HG03558 (cell line): ENCODE results near the gene SEC61A1.

Experiments
- ATAC-seq: cut with Tn5 transposase; IDR thresholded peaks from one replicate; pipeline ENCODE4 v1.9.1; 2021; ENCODE audit warnings: moderate number of reproducible peaks; ENCODE audit not compliant: unreplicated experiment; ENCODE audit errors: extremely low read depth

SEC61A1 gene

DNA sequence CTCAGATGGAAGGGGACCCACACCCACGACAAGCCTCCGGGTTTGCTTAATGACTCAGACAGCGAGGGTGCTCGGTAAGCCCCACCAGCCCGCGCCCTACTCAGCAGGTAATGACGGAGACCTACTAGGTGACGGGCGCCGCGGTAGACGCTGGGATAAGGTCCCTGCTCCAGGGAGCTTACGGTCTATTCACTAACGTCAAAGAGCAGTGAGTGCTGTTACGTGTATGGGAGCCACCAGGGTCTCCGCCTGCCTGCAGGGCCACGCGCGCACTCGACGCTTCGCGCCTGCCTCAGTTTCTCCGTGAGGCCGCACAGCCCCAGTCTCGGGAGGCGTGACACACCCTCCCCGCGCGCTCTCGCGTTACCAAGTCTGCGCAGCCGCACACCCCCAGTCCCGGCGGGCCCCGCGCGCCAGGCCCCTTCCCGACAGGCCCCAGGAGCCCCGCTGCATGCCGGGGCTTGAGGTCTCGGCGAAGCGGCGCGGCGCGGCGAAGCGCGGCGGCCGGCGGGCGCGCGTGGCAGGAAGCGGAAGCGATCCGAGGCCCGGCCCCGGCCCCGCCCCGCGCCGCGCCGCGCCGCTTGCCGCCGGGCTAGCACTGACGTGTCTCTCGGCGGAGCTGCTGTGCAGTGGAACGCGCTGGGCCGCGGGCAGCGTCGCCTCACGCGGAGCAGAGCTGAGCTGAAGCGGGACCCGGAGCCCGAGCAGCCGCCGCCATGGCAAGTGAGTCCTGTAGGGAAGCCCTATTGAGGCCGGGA is at the start of gene SEC61A1:
TSS of gene SEC61A1 (plus strand) at position 601 of the 758 bp plus-strand sequence. CDS start at position 717, 116 bp downstream.
- peak; percentile 82 for ATAC-seq

DNA sequence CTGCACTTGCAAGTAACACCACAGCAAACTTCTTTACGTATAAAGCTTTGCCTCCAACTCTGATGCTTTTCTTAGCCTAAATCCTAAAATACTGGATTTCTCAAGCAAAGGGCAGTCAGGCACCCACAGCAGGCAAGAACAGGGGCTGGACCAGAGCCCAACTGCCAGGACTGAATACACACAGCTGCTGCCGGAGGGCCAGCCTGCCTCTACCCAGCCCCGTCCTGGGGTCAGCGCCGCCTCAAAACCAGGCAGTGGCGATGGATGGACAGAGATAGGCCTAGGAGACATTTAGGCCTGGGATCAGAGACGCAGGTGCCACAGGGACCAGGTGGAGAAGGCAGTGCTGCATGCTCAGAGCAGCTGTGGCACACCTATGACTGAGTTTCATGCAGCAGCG is 47.6 kb upstream of the SEC61A1 start:
- ATAC-seq, result no peak

DNA sequence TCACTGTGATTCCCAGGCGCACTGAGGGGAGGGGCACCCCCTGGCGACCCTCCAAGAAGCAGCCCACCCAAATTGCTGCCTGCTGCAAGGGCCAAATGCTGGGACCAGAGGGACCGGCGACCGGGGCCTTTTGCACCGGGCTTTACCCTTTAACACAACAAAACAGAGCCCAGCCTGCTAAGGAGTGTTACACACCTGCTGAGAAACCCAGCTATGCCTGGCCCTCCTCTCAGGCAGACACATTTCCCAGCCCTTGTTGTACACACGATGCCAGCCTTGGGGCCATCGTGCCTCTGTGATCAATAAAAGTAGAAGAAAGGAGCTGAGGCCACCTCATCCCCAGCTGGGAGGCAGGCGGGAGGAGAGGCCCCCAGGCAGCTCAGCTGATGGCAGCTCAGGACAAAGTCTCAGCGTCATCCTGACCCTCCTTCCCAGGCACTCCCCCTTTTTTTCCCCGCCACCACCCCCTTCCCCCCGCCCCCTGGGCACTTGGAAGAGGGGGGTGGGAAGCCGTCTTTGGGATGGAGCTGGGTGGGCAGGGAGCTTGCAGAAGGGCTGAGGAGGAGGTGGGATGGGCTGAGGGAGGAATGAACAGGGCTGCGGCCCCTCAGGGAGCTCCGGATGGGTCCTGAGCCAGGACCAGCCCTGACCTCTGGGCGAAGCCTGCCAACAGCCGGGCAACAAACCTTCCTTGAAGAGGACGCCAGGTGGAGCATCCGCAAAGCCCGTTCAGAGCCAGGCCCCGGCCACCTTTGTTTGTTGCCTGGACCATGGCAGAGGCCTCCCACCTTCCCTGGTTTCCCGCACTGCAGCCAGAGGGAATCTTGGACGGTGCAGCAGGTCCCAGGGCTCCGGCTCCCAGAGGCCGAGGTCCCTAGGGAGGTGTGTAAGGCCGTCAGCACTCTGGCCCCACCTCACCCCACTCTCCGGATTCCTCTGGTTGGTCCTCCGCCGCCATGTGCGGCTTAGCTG is 45.9 kb upstream of the SEC61A1 start:
- no peak for ATAC-seq

DNA sequence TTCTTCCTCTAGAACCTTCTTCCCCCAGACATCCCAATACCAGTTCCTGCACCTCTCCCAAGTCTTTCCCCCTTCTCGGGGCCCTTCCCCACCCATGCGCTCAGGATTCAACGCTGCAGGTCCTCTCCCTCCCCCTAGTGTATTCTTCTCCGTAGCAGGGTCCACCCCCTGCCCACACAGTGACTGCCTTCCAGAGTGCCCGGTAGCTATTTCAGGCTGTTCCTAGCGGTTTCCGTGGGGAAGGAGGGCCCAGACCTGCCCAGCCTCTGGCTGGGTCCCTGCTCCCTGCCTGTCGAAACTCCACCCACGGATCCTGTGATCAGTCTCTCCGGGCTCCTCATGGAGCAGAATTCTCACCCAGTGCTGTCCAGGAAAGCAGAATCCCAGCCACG is 45.2 kb upstream of the SEC61A1 start:
- ATAC-seq, result no peak

DNA sequence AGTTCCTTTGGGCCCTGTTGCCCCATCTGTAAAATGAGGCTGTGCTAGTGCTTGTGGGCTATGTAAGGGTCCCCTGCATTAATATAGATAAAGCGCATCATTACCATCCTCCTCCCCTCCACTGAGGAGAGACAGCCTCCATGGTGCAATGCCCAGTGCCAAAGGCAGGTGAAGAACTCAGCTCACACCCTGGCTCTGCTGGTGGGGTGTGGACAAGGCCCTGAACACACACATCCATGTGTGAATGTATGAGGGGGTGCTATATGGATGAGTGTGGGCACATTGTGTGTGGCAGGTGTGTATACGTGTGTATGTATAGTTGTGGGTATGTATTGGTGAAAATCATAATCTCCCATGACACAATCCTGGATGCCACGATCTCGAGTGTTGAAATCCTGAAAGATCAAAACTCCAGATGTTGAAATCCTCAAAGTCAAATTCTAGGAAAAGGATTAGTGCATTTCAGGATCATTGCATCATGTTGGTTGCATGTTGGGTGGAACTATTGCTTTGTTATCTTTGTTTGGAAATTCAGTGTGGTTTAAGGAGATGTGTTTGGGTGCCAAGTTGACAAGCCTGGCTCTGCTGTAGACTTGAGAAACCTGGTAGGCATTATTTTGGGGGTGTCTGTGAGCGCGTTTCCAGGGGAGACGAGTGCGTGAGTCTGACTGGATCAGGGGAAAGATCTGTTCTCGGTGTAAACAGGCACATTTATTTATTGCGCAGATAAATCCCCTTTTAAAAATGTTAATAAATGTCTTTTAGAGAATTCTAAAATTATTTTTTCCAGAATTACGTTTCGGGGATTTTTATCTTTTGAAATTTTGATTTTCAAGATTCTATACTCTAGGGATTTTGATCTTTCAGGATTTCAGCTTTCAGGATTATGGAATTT is 42.0 kb upstream of the SEC61A1 start:
- ATAC-seq, result no peak

DNA sequence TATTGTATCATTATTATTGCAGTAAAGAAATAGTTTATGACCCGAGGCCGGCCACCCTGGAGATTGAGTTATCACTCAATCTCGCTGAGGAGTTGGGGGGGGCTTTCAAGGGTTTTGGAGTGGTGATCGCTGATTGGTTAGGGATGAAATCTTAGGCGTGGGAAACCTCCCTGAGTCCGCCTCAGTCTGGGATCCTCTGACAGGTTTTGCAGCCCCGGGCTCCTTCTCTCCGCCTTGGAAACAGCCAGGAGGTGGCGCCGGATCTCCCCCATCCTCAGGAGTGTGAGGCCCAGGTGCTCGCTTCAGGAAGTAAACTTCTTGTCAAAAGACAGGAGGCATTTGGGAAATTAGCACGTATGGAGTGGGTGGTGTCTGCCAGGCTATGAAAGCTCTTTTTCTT is 41.1 kb upstream of the SEC61A1 start:
- no peak for ATAC-seq

DNA sequence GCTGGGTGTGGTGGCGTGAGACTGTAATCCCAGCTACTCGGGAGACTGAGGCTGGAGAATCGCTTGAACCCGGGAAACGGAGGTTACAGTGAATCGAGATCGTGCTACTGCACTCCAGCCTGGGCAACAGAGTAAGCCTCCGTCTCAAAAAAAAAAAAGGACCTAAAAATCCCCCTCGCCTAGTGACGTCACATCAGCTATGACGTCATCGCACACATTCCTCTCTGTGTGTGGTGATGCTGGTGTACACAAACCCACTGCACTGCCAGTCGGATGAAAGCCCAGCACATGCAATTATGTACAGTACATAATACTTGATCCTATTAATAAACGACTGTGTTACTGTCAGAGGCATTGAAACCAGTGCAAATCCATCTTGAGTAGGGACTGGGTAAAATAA is 40.2 kb upstream of the SEC61A1 start:
- no peak for ATAC-seq

DNA sequence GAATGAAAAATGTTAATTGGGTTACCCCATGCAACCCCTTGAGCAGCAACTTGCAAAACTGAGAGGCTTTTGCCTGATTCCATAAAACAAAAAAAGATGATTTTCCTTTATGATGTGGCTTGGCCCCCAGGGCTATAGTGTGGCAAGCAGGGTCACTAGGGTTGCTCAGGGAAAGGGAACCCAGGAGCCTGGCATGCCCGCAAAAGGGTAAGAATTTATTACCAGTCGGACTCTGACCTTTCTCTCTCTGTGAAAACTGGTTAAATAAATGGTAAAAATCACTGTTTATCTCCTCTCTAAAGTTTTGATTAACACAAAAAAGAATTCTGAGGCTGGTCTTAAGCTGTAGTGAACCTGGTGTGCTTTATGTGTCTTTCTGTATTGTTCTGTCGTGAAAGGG is 37.7 kb upstream of the SEC61A1 start:
- ATAC-seq, result no peak

DNA sequence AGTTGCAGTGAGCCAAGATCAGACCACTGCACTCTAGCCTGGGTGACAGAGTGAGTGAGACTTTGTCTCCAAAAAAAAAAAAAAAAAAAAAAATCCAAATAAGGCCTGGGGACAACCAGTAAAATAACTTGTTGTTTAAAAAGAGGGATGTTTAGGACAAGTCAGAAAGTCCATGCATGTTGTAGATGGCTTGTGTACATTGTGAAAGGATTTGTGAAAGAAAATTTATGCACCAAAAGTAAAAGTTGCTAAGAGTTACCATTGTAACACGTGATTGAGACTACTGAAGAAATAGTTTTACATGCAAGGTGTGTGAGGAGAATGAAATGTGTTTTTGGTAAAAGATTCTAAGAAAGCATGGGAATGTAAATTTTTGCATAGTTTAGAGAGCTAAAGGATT is 35.7 kb upstream of the SEC61A1 start:
- no peak for ATAC-seq

DNA sequence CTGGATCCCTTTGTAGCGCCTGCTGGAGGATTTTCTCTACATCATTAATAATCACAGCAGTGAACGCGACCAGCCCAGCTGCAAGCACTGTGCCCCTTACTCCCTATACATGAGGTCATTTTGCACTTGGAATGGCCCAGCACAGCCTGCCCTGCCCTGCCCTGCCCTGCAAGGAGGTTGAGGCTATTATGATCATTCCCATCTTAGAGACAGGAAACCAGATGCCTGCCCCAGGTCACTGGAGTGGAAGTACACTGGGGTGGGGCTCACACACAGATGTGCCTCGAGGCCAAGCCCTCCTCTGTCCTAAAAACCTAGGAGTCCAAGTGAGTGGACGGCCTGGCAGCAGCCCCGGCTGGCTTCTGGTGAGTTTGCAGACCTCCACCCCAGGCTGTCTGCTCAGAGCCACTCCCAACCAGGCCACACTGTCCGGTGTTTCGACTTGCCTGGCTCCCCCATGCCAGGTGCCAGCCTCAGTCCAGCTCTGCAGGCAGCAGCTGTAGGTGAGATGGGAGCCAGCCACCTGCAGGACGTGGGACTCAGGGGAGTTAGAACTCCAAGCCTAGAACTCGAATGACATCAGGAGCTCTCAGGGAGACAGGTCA is 30.4 kb upstream of the SEC61A1 start:
- ATAC-seq, result no peak

DNA sequence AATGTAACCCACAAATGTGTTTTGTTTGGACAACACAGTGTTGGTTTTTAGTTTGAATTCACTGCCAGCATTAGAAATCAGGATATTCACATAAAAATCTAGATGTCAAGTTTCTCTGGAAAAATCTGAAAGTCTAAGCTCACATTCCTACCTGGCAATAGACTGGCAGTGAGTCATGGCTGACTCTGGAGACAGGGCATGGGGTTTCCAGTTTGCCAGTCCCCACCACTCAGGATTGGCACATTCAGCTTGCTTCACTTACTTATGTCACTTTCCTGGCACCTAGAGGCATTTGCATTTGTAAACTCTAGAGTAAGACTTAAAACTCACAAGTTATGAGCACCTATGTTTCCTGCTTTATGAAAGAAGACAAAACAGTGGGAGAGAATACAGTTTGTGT is 19.1 kb upstream of the SEC61A1 start:
- no peak for ATAC-seq

DNA sequence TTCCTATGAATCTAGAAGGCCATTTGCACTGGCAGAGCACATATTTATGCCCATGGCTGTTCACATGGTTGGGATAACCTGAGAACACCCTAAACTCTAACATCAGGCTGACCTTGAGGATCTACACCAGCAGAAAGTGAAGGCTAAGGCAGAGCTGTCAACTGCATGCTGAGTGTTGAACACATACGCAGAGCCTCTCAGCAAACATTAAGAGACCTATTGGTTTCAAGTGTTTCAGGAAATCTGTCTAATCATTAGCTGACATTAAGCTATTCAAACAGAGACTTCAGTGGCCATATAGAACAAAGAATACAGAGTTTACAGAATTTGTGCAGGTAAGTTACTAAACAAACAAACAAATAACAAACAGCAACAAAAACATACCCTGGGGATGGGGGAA is 16.1 kb upstream of the SEC61A1 start:
- no peak for ATAC-seq

DNA sequence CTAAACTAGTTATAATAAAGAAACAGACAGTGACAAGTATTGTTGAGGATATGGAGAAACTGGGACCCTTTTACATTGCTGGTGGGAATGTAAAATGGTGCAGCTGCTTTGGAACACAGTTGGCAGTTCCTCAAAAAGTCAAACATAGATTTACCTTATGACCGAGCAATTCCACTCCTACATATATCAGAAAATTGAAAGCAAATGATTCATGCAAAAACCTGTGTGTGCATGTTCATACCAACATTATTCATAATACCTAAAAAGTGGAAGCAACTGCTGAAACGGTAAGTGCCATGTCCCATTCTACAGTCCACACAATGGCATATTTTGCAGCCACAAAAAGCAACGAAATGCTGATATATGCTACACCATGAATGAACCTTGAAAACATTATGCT is 12.2 kb upstream of the SEC61A1 start:
- no peak for ATAC-seq

DNA sequence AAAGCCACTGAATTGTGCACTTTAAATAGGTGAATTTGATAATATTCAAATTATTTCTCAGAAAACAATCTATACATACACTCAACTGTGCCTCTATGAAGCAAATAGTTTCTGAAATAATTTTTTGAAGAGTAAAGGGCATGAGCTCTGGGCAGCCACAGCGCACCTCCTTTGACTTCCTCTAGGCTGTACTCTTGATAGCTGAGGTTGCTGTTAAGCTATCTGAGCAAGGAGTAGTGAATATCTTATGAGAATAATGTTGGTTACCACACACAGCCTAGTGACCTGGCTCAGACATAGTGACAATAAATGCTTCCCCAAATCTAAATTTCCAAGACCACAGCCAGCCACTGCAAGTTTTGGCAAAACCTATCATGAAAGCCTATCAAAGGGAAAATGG is 11.6 kb upstream of the SEC61A1 start:
- ATAC-seq, result no peak

DNA sequence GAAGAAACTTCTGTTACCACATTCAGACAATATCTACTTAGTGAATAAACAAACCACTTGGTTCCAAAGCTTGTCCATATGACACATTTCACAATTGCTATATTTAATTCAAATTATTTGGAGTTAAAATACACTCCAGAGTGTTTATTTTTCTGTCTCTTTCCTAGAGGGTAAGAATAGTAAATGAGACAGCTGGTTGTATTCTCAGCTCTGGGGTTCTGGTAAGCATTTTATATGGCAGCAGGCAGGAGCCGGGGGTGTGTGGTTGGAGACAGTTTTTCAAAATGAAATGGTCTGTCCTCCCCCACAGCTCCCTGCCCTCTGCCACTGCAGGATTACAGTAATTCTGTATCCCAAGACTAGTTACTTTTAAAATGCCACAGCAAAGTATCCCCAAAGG is 10.9 kb upstream of the SEC61A1 start:
- no peak for ATAC-seq

DNA sequence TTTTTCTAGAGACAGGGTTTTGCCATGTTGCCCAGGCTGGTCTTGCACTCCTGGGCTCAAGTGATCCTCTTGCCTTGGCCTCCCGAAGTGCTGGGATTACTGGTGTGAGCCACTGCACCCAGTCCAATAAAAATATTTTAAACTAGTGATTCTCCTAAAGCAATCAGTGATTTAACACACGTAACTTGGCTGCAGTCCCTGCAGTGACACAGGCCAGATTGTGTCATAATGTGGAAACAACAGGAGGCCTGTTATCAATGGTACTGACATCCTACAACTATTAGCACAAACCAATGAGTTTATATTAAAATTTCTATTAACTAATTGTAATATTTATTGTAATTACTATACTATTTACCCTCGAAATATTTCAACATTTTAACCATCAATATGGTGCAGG is 1.6 kb upstream of the SEC61A1 start:
- no peak for ATAC-seq

DNA sequence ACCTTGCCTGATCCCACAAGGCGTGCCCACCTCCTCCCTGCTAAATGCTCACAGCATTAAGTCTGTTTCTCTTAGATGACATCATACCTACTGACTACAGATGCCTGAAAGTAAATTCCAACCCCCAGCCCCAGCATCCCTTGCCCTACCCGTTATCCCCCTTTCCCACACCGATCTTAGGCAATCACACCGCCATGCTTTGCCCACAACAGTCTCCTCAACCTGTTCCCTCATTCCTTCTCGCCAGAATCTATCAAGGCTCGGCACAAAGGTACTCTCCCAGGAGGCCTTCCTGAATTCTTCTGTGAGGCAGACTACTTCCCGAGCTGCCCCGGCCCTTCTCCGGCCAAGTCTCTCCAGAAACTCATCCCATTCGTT is 789 bp upstream of the SEC61A1 start:
- no peak for ATAC-seq

DNA sequence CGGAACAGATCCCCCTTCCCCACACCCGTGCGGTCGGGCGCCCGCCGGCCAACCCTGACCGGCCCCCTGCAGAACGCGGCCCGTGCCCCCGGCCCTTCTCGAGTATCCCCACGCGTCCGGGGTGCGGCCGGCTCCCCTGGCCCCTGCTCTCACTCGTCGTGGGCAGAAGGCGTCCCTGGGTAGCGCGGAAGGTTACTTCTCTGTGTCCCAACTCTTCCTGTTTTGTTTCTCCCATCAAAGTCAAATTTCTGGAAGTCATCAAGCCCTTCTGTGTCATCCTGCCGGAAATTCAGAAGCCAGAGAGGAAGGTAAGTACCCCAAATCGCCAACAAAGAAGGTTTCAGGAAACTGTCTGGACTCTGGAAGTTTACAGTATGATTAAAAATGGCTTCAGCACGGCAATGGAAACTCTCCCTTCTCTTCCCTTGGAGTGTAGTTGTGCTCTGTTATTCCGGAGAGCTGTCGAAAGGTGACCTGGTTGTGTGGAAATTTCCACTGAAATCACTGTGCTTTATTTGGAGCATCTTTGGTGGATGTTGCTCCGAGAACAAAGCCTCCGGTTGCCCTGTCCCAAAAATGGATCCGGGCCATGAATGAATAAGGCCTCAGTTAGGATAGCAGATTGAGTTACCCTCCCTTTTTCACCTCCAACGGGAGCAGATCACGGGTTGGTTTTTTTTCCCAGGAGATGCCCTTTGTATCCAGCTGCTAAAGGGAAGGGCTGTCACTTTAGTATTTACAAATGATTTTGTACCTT is 536 bp downstream of the SEC61A1 start:
- no peak for ATAC-seq

DNA sequence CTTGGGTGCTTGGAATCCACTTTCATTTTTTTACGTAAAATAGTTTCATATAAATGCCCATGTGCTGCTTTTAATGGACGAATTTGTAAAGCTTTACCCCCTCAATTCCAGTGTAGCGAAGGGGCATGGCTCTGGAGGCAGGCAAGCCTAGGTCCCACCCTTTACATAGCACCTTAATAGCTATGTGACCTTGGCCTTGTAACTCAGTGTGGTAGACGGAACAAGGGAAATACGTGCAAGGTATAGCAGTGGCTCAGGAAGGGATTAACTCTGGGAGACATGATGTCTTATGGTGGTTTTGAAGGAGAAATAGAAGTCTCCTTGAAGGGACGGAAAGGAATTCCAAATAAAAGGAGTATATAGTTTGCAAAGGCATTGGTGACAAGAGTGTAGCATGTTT is 1.4 kb downstream of the SEC61A1 start:
- no peak for ATAC-seq
